Measurements from ENCODE around the gene TSFM. TPM values are rescaled to one million over a fixed set of nuclear protein-coding genes. Genes with fewer than 3 reads are reported as not detected.
A peak's percentile ranks its signal among the peaks of the same experiment; 100 is the strongest.

Gene TSFM
- total and polyA plus RNA-seq, 2 of the 13 experiments (the other 11 are each of a cell fraction or from before 2014, with no cell fraction given): 29.8 to 68.3 TPM

GRCh38 chr12:57771873-57772428 is 10.6 kb upstream of the TSFM start, which contains the start of gene METTL1 (continued):
- TF ChIP-seq PPARG (CRISPR knock-in tag; conservative IDR thresholded peaks at IDR 0.05) (0 out of 2 replicates have a peak, but pooled peaks have one; percentile 13), HOXA9 (CRISPR knock-in tag; IDR thresholded peaks at IDR 0.05; ENCODE audit: borderline replicate concordance) (no peak; the same call in 1 of the 2 replicates), NR1H2 (CRISPR knock-in tag; IDR thresholded peaks at IDR 0.05; ENCODE audit: borderline replicate concordance, low read depth) (no peak), MXD4 (CRISPR knock-in tag; IDR thresholded peaks at IDR 0.05) (peak; percentile 100), MED13 (CRISPR knock-in tag; IDR thresholded peaks at IDR 0.05) (no peak), PITX1 (CRISPR knock-in tag; IDR thresholded peaks at IDR 0.05) (peak; percentile 89), KDM4B (CRISPR knock-in tag; IDR thresholded peaks at IDR 0.05) (no peak), ATRX (CRISPR knock-in tag; IDR thresholded peaks at IDR 0.05; ENCODE audit: borderline replicate concordance) (no peak), MTA3 (CRISPR knock-in tag; IDR thresholded peaks at IDR 0.05) (no peak), ZBED4 (CRISPR knock-in tag; IDR thresholded peaks at IDR 0.05; ENCODE audit: borderline replicate concordance) (peak; percentile 38; the same call in 1 of the 2 replicates), SRY (CRISPR knock-in tag; IDR thresholded peaks at IDR 0.05) (peak; percentile 95), CENPBD1 (CRISPR knock-in tag; IDR thresholded peaks at IDR 0.05; ENCODE audit: borderline replicate concordance, low read depth) (0 out of 2 replicates have a peak, but pooled peaks have one; percentile 71), ZNF44 (CRISPR knock-in tag; IDR thresholded peaks at IDR 0.05) (0 out of 2 replicates have a peak, but pooled peaks have one; percentile 62), THAP7 (CRISPR knock-in tag; IDR thresholded peaks at IDR 0.05) (peak; percentile 93), ZNF780A (CRISPR knock-in tag; IDR thresholded peaks at IDR 0.05) (peak; percentile 65; the same call in 1 of the 2 replicates), STAT5B (CRISPR knock-in tag; IDR thresholded peaks at IDR 0.05) (0 out of 2 replicates have a peak, but pooled peaks have one; percentile 5), EEA1 (CRISPR knock-in tag; IDR thresholded peaks at IDR 0.05; ENCODE audit: borderline replicate concordance) (no peak), REST (IDR thresholded peaks at IDR 0.05; ENCODE audit: borderline replicate concordance in 1 of 2, low read depth in 1 of 2, low read length in 2 of 2) (peak in 1 of 2 experiments; percentile 76; a peak in 1 of 4 replicates), ZFP36 (IDR thresholded peaks at IDR 0.05; ENCODE audit: borderline replicate concordance, low read depth, low read length, partially characterized antibody) (no peak)
